NCI-H2081 treated with DMSO at 0.1 percent for 48 hours (cell line): ENCODE data around the gene MLLT3.

Source experiments
- DNase-seq: peaks from one replicate; lab custom pipeline; 2025; lab: John Stamatoyannopoulos, UW

Gene MLLT3

GRCh38 chr9:20340511-20340861 lies 281.8 kb downstream of the MLLT3 start:
- DNase-seq, result no peak

- no peak for DNase-seq
Measured at GRCh38 chr9:20335668-20336332, 286.5 kb downstream of the MLLT3 start.

- no peak for DNase-seq
Measured at GRCh38 chr9:20333991-20334390, 288.3 kb downstream of the MLLT3 start.

- no peak for DNase-seq
Measured at GRCh38 chr9:20331095-20331685, 291.1 kb downstream of the MLLT3 start.

- no peak for DNase-seq
Measured at GRCh38 chr9:20330688-20331087, 291.6 kb downstream of the MLLT3 start.

DNA sequence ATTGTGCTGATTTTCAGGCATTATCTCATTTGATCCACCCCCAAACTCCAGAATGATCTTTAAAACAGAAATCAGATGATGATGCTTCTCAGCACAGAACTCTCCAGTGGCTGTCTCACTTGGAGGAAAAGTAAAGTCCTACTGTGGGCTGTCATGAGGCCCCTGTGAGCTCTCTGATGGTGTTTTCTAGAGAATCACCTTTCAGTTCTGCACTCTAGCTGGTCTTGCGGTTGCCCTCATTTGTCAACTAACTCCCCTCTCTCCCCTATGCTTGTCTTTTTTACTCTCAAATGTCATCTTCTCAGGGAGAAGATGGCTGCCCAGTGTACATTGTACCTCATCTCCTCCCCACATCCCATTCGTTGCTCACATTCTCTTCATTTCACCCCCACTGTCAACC lies 295.8 kb downstream of the MLLT3 start:
- no peak for DNase-seq

DNA sequence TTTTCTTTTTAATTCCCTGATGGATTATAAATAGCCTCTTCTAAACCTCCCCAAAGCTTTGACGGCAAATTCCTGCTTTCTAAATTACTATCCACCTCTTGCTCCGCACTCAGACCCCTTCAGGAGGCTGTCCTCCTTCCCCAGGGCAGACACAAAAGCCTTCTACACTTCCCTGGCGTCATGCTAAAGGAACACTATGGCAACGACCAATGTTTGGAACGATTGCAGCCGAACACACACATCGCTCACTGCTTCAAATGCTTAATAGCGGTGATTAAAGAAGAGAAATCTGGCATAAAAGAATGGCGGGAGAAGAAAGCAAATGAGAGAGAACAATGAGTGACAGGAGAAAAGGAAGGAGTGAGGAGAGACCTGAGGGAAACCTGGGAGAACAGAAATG lies 297.3 kb downstream of the MLLT3 start:
- DNase-seq, result no peak

DNA sequence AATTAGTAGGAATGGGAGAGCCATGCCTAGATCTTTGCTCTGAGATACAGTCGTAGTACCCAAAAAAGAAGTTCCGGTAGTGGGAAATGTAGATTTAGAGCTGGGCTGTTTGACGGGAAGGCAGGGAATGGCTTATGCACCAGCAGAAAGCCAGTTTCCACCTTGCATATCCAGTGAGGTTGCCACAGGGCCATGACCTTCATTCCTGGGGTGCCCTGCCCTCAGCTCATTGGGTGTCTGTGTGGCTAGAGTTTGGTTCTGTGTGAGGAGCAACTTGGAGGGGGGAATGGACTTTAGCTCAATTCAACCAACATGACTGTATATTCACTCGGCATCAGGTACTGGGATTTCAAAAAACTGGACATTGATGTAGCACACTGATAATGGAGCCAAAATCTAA lies 300.1 kb downstream of the MLLT3 start:
- DNase-seq, result no peak

GRCh38 chr9:20321423-20322082 lies 300.7 kb downstream of the MLLT3 start:
- DNase-seq, result no peak

- DNase-seq, result no peak
Measured at GRCh38 chr9:20320921-20321320, 301.4 kb downstream of the MLLT3 start.

- no peak for DNase-seq
Measured at GRCh38 chr9:20319641-20320337, 302.5 kb downstream of the MLLT3 start.

GRCh38 chr9:20319241-20319640 lies 303.1 kb downstream of the MLLT3 start:
- DNase-seq, result no peak

GRCh38 chr9:20317701-20318100 lies 304.6 kb downstream of the MLLT3 start:
- no peak for DNase-seq

- DNase-seq, result no peak
Measured at GRCh38 chr9:20316372-20316771, 305.9 kb downstream of the MLLT3 start.

GRCh38 chr9:20315677-20316076 lies 306.6 kb downstream of the MLLT3 start:
- no peak for DNase-seq

DNA sequence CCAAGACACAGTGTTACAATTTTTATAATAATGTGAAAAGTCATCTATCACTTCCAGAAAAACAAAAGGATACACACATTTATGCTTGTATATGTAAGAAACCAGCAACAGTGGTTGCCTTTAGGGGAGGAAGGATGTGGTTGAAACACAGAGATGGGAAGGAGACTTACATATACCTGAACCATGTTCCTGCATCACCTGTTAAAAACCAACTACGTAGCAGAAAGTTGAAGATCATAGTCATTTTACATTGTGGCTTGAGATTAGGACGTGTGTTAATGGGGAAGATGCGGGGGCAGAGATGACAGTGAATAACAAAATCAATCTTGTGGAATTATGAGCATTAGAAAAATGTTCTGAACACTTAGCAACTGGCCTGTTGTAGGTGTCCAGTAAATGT lies 307.3 kb downstream of the MLLT3 start:
- DNase-seq, result no peak

GRCh38 chr9:20313415-20313814 lies 308.9 kb downstream of the MLLT3 start:
- DNase-seq, result no peak

GRCh38 chr9:20312732-20313131 lies 309.6 kb downstream of the MLLT3 start:
- DNase-seq, result no peak

DNA sequence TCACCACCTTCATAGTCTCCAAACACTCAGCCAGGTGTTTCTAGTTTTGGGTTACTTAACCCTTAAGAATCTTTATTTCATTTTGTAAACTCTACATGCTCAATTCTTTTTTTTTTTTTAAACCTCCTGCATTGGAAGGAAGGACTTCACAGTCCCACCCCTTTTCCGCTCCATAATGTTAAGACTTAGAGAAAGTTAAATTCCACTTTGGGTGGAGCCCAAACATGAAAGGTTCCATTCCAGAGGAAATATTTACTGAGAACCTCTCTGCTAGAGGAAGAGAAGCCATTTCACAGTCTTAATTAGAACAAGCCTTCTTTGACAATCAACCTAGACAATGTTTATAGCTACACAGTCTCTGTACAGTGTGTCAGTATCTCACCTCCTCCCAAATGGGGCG lies 312.3 kb downstream of the MLLT3 start:
- DNase-seq, result no peak

DNA sequence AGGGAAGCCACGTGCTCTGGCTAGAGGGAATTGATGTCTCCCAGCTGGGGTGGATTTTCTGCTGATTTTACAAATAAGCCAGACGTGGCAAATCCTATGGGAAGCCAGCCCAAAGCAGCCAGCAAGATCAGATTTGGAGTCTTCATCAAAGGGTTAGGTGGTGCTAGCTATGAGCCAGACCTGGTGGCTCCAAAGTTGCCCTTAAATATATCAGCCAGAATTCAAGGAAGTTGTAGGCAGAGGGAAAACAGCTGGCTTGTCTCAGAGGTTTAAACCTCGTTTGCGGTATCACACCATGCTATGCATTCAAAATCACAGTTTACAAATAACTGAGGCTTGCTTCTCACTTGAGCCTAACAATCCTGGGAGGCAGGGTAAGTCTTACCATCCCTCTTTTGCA lies 313.2 kb downstream of the MLLT3 start:
- no peak for DNase-seq

DNA sequence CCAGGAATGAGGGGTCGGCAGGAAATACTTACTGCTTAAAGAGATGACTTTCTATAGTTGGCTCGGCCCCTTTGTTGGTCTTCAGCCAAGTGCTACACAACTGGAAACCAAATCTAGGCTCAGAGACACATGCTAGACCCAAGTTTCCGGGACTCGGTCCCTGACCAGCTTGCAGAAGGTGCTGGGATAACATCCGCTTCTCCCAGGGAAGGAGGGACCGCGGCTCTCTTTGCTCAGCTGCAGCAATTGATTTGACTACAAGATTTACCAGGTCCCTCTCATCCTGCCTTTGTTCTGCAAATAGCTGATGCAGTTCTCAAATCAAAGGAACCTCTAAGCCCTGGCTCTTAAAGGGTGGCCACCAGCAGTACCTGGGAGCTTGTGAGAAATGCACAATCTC lies 314.7 kb downstream of the MLLT3 start:
- DNase-seq, result no peak

DNA sequence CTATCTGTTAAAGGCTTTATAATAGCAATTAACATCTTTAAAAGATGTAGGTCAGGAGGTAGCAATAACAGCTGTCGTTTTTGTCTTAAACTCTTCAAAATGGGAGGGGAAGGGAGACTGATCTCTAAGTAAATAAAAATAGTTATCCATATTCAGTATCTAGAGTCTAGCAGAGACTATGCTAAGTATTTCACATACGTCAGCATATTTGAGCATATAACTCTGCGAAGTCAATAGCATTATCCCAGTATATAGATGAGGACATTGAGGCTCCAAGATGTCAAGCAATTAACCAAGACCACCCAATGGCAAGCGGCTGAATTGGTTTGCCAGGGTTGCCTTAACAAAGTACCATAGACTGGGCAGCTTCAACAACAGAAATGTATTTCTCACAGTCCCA lies 316.8 kb downstream of the MLLT3 start:
- no peak for DNase-seq

GRCh38 chr9:20303996-20304395 lies 318.3 kb downstream of the MLLT3 start:
- no peak for DNase-seq
